Measurements from ENCODE around the gene HASPIN. TPM values are rescaled to one million over a fixed set of nuclear protein-coding genes. Genes with fewer than 3 reads are reported as not detected.

The HASPIN gene
- total RNA-seq, 1 experiment from 2014 or later, result 30.1 TPM

DNA sequence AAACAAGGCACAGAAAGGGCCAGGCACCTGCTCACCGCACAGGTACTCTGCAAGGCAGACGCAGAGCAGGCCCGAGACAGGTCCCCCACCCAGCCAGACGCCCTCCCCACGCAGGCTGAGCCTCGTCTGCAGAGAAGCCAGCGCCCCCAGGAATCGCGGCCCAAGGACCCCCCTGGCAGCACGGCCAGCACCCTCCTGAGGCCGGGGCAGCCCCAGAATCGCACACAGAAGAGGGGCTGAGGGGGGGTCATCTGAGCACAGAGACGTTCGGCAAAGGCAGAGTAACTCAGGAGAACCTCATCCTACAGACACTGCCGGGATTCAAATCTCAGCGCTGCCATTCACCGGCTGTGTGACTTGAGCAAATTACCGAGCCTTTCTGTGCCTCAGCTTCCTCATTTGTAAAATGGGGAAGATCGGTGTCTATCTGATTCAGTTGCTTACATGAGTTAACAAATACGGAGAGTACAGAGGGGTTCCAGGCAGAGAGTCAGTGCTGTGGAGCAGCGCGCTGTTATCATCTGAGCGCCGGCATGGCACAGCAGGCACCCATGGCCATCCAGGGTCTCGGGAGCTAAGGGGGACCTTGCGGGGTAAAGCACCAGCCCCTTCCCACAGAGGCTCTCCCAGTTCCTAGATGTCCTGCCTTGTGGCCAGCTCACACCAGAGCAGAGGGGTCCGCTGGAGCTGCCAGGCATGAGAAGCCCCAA is 44.7 kb upstream of the HASPIN start:
- no TSS peak for BruUV-seq (replicated peaks)
- no peak for DNase-seq (ENCODE audit: low spot score)
- H3K9me3 ChIP-seq (ENCODE audit: low read depth, low read length, poor library complexity, severe bottlenecking), result no peaks in the 10 kb centered on the region
- H3K4me1 ChIP-seq (ENCODE audit: insufficient read depth, low read length, poor library complexity, severe bottlenecking), result no peaks in the 10 kb centered on the region
- no peak overlapping the region for H3K27ac ChIP-seq (ENCODE audit: low read depth, low read length, poor library complexity, severe bottlenecking)
- intact Hi-C loops (cut with micrococcal nuclease; ENCODE audit: unreplicated experiment), result no loop called here
- H3K4me3 ChIP-seq (ENCODE audit: low read depth, low read length, poor library complexity, severe bottlenecking), result no peak overlapping the region
- peaks cover 7% of the 10 kb centered on the region for H3K27me3 ChIP-seq (replicated peaks; ENCODE audit: insufficient read depth, low read depth, low read length, poor library complexity)
- H3K36me3 ChIP-seq (ENCODE audit: insufficient read depth, low read length, poor library complexity, severe bottlenecking), result no peaks in the 10 kb centered on the region
- CTCF ChIA-PET, result no interaction called here
- TF ChIP-seq EZH2 (IDR thresholded peaks at IDR 0.05; ENCODE audit: borderline replicate concordance, low read depth, low read length, poor library complexity, severe bottlenecking), result no peak
- TF ChIP-seq, protein P1, sequence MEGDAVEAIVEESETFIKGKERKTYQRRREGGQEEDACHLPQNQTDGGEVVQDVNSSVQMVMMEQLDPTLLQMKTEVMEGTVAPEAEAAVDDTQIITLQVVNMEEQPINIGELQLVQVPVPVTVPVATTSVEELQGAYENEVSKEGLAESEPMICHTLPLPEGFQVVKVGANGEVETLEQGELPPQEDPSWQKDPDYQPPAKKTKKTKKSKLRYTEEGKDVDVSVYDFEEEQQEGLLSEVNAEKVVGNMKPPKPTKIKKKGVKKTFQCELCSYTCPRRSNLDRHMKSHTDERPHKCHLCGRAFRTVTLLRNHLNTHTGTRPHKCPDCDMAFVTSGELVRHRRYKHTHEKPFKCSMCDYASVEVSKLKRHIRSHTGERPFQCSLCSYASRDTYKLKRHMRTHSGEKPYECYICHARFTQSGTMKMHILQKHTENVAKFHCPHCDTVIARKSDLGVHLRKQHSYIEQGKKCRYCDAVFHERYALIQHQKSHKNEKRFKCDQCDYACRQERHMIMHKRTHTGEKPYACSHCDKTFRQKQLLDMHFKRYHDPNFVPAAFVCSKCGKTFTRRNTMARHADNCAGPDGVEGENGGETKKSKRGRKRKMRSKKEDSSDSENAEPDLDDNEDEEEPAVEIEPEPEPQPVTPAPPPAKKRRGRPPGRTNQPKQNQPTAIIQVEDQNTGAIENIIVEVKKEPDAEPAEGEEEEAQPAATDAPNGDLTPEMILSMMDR (conservative IDR thresholded peaks at IDR 0.05; ENCODE audit: low read depth, low read length), result no peak
- POLR2A ChIA-PET (ENCODE audit: low non-redundant PET), result no interaction called here

GRCh38 chr17:3679531-3680126 is 44.1 kb upstream of the HASPIN start:
- TF ChIP-seq EZH2 (IDR thresholded peaks at IDR 0.05; ENCODE audit: borderline replicate concordance, low read depth, low read length, poor library complexity, severe bottlenecking), result no peak
- TF ChIP-seq, protein P1 (conservative IDR thresholded peaks at IDR 0.05; ENCODE audit: low read depth, low read length), result no peak
- CTCF ChIA-PET, result no interaction called here
- no TSS peak for BruUV-seq (replicated peaks)
- no peaks in the 10 kb centered on the region for H3K4me1 ChIP-seq (ENCODE audit: insufficient read depth, low read length, poor library complexity, severe bottlenecking)
- POLR2A ChIA-PET (ENCODE audit: low non-redundant PET), result no interaction called here
- no peak overlapping the region for H3K27ac ChIP-seq (ENCODE audit: low read depth, low read length, poor library complexity, severe bottlenecking)
- no peaks in the 10 kb centered on the region for H3K9me3 ChIP-seq (ENCODE audit: low read depth, low read length, poor library complexity, severe bottlenecking)
- DNase-seq (ENCODE audit: low spot score), result no peak
- intact Hi-C loops (cut with micrococcal nuclease; ENCODE audit: unreplicated experiment), result no loop called here
- H3K4me3 ChIP-seq (ENCODE audit: low read depth, low read length, poor library complexity, severe bottlenecking), result no peak overlapping the region
- no peaks in the 10 kb centered on the region for H3K36me3 ChIP-seq (ENCODE audit: insufficient read depth, low read length, poor library complexity, severe bottlenecking)
- peaks cover 7% of the 10 kb centered on the region for H3K27me3 ChIP-seq (replicated peaks; ENCODE audit: insufficient read depth, low read depth, low read length, poor library complexity)

GRCh38 chr17:3681057-3681456 is 42.6 kb upstream of the HASPIN start:
- H3K4me1 ChIP-seq (ENCODE audit: insufficient read depth, low read length, poor library complexity, severe bottlenecking), result no peaks in the 10 kb centered on the region
- no peaks in the 10 kb centered on the region for H3K9me3 ChIP-seq (ENCODE audit: low read depth, low read length, poor library complexity, severe bottlenecking)
- H3K4me3 ChIP-seq (ENCODE audit: low read depth, low read length, poor library complexity, severe bottlenecking), result no peak overlapping the region
- DNase-seq (ENCODE audit: low spot score), result no peak
- ChIA-PET POLR2A (ENCODE audit: low non-redundant PET) (no interaction called here), CTCF (interaction anchor here (0.7 kb wide), 1 partner anchor 339 kb away, joined by 8 read pairs; no protein-coding TSS in a partner anchor)
- TF ChIP-seq, protein P1 (conservative IDR thresholded peaks at IDR 0.05; ENCODE audit: low read depth, low read length), result no peak
- no peak for TF ChIP-seq EZH2 (IDR thresholded peaks at IDR 0.05; ENCODE audit: borderline replicate concordance, low read depth, low read length, poor library complexity, severe bottlenecking)
- H3K36me3 ChIP-seq (ENCODE audit: insufficient read depth, low read length, poor library complexity, severe bottlenecking), result no peaks in the 10 kb centered on the region
- intact Hi-C loops (cut with micrococcal nuclease; ENCODE audit: unreplicated experiment), result no loop called here
- peaks cover 7% of the 10 kb centered on the region for H3K27me3 ChIP-seq (replicated peaks; ENCODE audit: insufficient read depth, low read depth, low read length, poor library complexity)
- H3K27ac ChIP-seq (ENCODE audit: low read depth, low read length, poor library complexity, severe bottlenecking), result no peak overlapping the region
- no TSS peak for BruUV-seq (replicated peaks)

All from A673 (cell line).